ENCODE data around the gene PCDH9.

GRCh38 chr13:66972659-66973058 lies 257.5 kb downstream of the PCDH9 start:
- TF ChIP-seq, protein P1, sequence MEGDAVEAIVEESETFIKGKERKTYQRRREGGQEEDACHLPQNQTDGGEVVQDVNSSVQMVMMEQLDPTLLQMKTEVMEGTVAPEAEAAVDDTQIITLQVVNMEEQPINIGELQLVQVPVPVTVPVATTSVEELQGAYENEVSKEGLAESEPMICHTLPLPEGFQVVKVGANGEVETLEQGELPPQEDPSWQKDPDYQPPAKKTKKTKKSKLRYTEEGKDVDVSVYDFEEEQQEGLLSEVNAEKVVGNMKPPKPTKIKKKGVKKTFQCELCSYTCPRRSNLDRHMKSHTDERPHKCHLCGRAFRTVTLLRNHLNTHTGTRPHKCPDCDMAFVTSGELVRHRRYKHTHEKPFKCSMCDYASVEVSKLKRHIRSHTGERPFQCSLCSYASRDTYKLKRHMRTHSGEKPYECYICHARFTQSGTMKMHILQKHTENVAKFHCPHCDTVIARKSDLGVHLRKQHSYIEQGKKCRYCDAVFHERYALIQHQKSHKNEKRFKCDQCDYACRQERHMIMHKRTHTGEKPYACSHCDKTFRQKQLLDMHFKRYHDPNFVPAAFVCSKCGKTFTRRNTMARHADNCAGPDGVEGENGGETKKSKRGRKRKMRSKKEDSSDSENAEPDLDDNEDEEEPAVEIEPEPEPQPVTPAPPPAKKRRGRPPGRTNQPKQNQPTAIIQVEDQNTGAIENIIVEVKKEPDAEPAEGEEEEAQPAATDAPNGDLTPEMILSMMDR (IDR thresholded peaks at IDR 0.05; ENCODE audit: insufficient read depth, low read length, poor library complexity, severe bottlenecking), result no peak
- no peak for TF ChIP-seq EZH2phosphoT487 (conservative IDR thresholded peaks at IDR 0.05; ENCODE audit: low read length)

Measured in SU-DHL-6 (cell line).